ENCODE measurements around the gene LRCH2.

- no peak for TF ChIP-seq CTCF (IDR thresholded peaks at IDR 0.05)
- TF ChIP-seq EZH2 (IDR thresholded peaks at IDR 0.05): no peak
Observed at GRCh38 chrX:115093191-115093590, 140.7 kb downstream of the LRCH2 start.
